IPS-15b (cell line): Measurements from ENCODE around the gene TYW1B.
"Not testable (repeated sequence)": the region's sequence is repeated elsewhere in the genome, so short reads cannot be mapped to it uniquely, and the experiment has no call there.

Experiments
- H3K27me3 ChIP-seq: one replicate; pipeline ENCODE4 v1.6.1; 2013; ENCODE audit warnings: low read length; ENCODE audit not compliant: control insufficient read depth, insufficient read depth
- H3K36me3 ChIP-seq: one replicate; pipeline ENCODE4 v1.6.1; 2013; ENCODE audit warnings: low read length; ENCODE audit not compliant: control insufficient read depth, insufficient read depth
- H3K4me1 ChIP-seq: one replicate; pipeline ENCODE4 v1.6.1; 2013; ENCODE audit warnings: mild to moderate bottlenecking, low read length; ENCODE audit not compliant: control insufficient read depth, insufficient read depth
- H3K4me3 ChIP-seq: one replicate; pipeline ENCODE4 v1.5.1; 2013; ENCODE audit warnings: low read depth, low read length
- H3K9ac ChIP-seq: one replicate; pipeline ENCODE4 v1.6.1; 2013; ENCODE audit warnings: low read depth, mild to moderate bottlenecking, low read length
- H3K9me3 ChIP-seq: one replicate; pipeline ENCODE4 v1.6.1; 2013; ENCODE audit warnings: mild to moderate bottlenecking, low read length; ENCODE audit not compliant: control insufficient read depth, insufficient read depth

The TYW1B gene

GRCh38 chr7:72830567-72830966 is 2.6 kb upstream of the TYW1B start:
- not testable (repeated sequence) for H3K27me3 ChIP-seq, H3K36me3 ChIP-seq, H3K9ac ChIP-seq, H3K9me3 ChIP-seq, H3K4me1 ChIP-seq
- peak overlapping the region; percentile 84 for H3K4me3 ChIP-seq

- peak overlapping the region; percentile 37 for H3K9ac ChIP-seq
- H3K27me3 ChIP-seq, H3K36me3 ChIP-seq, H3K9me3 ChIP-seq, H3K4me1 ChIP-seq: not testable (repeated sequence)
- peak overlapping the region; percentile 84 for H3K4me3 ChIP-seq
These were observed 1.8 kb upstream of the TYW1B start for GRCh38 chr7:72829687-72830354.

- not testable (repeated sequence) for H3K36me3 ChIP-seq, H3K27me3 ChIP-seq, H3K9me3 ChIP-seq, H3K4me1 ChIP-seq
- Histone ChIP-seq H3K9ac (peak overlapping the region; percentile 37), H3K4me3 (peak overlapping the region; percentile 84)
These were observed 1.3 kb upstream of the TYW1B start for GRCh38 chr7:72829291-72829686.

- not testable (repeated sequence) for H3K4me1 ChIP-seq, H3K9me3 ChIP-seq, H3K4me3 ChIP-seq, H3K9ac ChIP-seq, H3K27me3 ChIP-seq, H3K36me3 ChIP-seq
These were observed 4.0 kb downstream of the TYW1B start for GRCh38 chr7:72823765-72824732.

DNA sequence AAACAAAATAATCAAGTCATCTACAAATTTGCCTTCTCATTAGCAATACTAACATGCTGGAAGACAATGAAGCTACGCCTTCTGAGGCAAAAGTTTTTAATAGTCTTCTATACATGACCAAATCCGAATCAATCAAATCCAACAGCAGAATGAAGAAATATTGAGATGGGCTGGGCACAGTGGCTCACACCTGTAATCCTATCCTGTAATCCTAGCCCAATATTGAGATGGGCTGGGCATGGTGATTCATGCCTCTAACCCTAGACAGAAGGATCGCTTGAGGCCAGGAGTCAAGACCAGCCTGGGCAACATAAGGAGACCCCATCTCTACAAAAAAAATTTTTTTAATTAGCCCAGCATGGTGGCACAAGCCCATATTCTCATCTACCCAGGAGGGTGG is 5.5 kb downstream of the TYW1B start:
- H3K27me3 ChIP-seq, H3K9ac ChIP-seq, H3K36me3 ChIP-seq, H3K9me3 ChIP-seq, H3K4me3 ChIP-seq, H3K4me1 ChIP-seq: not testable (repeated sequence)

DNA sequence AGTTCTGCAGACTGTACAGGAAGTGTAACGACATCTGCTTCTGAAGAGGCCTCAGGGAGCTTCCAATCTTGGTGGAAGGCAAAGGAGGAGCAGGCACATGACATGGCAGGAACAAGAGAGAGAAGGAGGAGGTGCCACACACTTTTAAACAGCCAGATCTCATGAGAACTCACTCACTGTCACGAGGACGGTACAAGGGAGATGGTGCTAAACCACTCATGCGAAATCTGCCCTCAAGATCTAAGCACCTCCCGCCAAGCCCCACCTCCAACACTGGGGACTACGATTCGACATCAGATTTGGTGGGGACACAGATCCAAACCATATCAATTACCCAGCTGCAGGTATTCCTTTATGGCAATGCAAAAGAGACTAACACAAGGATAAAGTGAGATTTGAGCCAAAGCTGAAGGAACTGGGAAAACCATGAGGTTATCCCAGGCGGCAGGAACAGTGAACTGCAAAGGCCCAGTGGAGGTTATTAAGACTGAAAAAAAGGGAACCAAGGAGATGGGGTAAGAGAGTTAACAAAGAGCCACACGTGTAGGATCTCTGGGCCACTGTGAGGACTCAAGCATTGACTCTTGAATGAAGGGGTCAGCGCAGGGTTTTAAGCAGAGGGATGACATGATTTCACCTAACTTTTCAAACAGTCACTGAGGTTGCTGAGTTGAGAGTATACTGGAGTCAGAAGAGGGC is 9.2 kb downstream of the TYW1B start:
- not testable (repeated sequence) for H3K9ac ChIP-seq, H3K4me1 ChIP-seq, H3K4me3 ChIP-seq

GRCh38 chr7:72817661-72818060 is 10.3 kb downstream of the TYW1B start:
- H3K4me3 ChIP-seq, H3K4me1 ChIP-seq, H3K36me3 ChIP-seq: not testable (repeated sequence)

More for the DNA sequence above, 9.2 kb downstream of the TYW1B start:
- H3K36me3 ChIP-seq, H3K27me3 ChIP-seq, H3K9me3 ChIP-seq: not testable (repeated sequence)

DNA sequence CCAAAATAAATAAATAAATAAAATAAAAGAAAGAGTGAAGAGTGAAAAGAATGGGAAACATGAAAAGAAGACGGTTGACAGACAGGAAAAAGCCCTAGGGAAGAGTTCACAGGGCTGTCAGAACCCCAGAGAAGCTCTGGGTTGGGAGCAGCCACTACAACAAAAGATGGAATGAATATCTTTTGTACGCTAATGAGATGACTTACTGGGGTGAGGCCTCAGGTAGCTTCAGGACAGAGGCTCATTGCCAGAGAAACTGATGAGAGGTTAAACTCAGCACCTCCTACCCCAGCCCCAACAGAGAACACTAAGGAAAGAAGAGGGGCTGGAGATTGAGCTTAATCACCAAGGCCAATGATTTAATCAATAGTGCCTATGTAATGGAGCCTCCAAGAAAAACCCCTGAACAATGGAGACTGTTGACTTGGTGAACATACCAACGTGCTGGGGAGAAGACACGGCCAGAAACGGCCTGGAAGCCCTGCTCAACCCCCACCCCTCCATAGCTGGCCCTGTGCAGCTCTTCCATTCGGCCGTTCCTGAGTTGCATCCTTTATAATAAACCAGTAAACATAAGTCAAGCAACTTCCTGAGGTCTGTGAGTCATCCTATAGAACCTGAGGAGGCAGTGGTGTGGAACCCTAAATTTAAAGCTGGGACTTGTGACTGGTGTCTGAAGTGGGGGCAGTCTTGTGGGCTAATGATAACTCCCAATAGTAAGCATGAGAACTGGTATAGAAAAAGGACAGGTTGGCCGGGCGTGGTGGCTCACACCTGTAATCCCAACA is 11.4 kb downstream of the TYW1B start:
- H3K36me3 ChIP-seq, H3K27me3 ChIP-seq, H3K4me1 ChIP-seq, H3K9ac ChIP-seq, H3K9me3 ChIP-seq, H3K4me3 ChIP-seq: not testable (repeated sequence)

More at GRCh38 chr7:72817661-72818060, 10.3 kb downstream of the TYW1B start:
- H3K9me3 ChIP-seq, H3K9ac ChIP-seq, H3K27me3 ChIP-seq: not testable (repeated sequence)

- not testable (repeated sequence) for H3K27me3 ChIP-seq, H3K36me3 ChIP-seq, H3K4me3 ChIP-seq, H3K9me3 ChIP-seq, H3K9ac ChIP-seq, H3K4me1 ChIP-seq
These were observed 17.6 kb downstream of the TYW1B start for GRCh38 chr7:72810437-72810836.

DNA sequence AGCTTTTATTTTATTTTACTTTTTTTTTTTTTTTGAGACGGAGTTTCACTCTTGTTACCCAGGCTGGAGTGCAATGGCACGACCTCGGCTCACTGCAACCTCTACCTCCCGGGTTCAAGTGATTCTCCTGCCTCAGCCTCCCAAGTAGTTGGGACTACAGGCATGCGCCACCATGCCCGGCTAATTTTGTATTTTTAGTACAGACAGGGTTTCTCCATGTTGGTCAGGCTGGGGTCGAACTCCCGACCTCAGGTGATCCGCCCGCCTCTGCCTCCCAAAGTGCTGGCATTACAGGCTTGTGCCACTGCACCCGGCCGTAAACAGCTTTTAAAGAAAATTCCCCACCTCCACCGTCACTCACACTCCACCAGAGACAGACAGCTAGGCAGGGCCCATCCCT is 19.5 kb downstream of the TYW1B start:
- H3K4me1 ChIP-seq, H3K27me3 ChIP-seq, H3K4me3 ChIP-seq, H3K9me3 ChIP-seq, H3K36me3 ChIP-seq, H3K9ac ChIP-seq: not testable (repeated sequence)

DNA sequence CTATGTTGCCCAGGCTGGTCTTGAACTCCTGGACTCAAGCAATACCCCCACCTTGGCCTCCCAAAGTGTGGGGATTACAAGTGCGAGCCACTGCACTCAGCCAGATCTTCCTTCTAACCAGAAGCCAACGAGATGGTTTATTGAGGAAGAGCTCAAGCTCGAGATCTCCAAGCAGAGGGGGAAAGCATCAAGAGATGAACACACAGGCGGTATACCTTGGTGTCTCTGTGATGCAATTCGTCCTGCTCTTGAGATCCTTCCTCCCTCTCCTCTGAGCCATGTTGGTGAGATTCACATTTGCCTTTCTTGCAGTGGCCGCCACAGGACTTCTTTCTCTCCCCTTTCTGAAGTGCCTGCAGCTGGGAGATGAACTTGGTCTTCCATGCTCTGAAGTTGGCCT is 21.1 kb downstream of the TYW1B start:
- not testable (repeated sequence) for H3K9me3 ChIP-seq, H3K27me3 ChIP-seq, H3K4me3 ChIP-seq, H3K9ac ChIP-seq, H3K36me3 ChIP-seq, H3K4me1 ChIP-seq
